HG03060 (cell line): Measurements from ENCODE around the gene COL11A1.
"Not testable (repeated sequence)": the region's sequence is repeated elsewhere in the genome, so short reads cannot be mapped to it uniquely, and the experiment has no call there.

Experiments
- ATAC-seq: cut with Tn5 transposase; IDR thresholded peaks from one replicate; pipeline ENCODE4 v1.9.1; 2021; ENCODE audit warnings: low read depth, moderate number of reproducible peaks; ENCODE audit not compliant: unreplicated experiment

COL11A1 gene

DNA sequence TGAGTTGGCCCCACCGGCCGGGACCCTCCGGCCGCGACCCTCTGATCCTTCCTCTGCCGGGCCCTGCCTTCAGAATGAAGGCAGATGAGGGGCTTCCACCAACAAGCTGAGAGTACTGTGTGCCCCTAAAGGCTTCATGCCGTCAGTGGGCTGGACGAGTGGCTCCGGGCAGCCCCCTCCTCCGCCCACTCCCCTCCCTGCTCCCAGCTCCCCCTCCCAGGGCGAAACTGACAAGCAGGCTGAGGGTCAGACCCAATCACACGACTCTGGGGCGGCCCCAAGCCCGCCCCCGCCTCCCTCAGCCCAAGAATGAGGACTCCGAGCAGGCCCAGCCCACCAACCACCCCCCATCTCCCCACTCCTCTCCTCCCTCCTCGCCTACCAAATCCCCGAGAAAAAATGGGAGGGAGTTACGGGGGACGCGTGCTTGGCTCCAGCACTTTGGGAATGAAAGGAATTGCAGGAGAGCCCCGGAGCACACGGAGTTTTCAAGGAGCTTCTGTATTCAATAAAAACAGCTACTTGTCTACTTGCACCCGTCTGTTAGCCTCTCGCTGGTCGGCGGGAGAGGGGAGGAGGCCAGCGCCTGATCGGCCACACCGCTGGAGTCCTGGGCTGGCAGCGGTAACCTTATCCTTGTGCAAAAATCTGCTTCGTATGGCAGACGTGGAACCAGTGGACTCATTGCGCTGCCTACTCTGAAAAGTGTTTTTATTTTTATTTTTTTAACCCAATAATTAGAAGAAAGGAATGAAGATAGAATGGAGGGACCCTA is at the start of gene COL11A1:
TSS of gene COL11A1 (minus strand) at position 147 of the 775 bp plus-strand sequence. CDS start 344 bp downstream, outside the sequence.
- no peak for ATAC-seq

DNA sequence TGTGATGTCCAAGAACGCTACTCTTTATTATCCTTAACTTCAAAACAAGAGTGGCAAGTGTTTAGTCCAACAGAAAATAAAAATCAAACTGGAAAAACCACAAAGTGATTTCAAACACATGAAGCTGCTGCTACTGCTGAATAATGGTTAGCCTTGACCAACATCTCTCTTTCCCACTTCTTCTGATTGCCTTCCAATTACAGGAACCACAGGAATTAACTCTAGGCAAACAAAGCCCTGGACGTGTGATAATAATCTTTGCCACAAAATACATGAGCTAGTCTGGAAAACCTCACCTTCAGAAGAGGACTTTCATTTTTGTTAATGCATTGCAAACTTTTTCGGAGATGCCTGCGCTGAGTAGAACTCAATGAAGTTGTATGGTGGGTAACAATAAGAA is 48.6 kb upstream of the COL11A1 start:
- no peak for ATAC-seq

DNA sequence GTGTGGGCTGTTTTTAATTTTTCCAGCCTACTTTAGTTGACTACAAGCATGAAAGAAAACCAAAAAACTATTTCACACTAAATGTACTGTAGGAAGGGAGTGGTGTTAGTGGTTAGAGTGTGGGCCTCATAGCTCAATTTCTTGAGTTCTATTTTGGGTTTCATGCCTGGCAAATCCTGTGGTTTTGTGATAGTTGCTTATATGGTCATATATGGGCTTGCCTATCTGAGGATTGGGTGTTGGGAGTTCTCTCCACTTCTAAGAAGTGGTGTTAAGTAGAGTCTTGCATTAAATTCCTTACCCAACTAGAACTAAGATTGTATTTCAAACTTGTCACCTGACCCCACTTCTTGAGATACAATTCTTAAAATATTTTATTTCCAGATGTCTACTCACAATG is 37.8 kb upstream of the COL11A1 start:
- no peak for ATAC-seq

DNA sequence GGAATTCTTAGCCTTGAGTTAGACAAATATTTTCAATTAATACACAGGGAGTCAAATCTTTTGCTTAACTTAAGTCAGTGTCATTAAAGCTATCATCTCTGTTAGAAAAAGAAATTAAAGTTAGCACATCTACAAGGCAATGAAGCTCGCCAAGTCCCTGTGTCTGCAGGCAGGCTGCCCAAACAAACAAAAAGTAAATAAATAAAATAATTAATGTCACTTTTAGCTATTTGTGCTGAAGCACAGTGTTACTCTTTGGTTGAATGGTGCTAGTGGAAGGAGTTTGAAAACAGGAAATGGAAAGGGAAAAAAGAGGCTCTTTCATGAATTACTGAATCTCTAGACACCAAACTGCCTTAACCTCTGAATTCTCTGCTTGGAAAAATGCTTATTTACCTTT is 37.1 kb upstream of the COL11A1 start:
- no peak for ATAC-seq

DNA sequence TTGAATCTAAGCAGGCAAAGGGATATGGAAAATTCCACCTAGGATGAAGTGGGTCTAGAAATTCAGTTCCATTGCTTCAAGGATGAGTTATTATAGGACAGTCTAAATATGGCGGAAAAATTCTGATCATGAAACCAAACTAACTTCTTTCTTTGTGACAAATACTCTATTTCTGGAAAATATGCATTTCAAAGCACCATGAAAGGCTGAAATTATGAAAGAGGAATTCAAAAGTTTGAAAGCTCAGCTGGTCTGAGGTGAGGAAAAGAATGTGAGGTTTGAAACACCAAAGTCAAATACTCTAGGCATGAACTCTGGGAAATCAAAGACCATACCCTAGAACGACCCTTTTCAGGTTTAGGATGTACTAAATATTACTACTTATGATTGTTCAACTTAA is 36.4 kb upstream of the COL11A1 start:
- ATAC-seq = no peak

DNA sequence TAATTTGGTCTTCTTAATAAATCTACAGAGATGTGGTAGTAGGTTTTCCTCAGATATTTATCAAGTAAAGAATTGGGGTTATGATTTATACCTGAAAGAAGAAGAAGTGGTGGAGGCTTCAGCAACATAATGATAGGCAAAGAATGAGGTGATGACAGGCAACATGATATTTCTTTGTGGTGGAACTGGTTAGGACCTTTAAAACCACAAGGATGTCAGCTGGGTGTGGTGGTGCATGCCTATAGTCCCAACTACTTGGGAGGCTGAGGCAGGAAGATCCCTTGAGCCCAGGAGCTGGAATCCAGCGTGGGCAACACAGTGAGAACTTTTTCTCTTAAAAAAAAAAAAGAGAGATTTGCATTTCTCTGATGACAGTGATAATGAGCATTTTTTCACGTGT is 34.1 kb upstream of the COL11A1 start:
- no peak for ATAC-seq

DNA sequence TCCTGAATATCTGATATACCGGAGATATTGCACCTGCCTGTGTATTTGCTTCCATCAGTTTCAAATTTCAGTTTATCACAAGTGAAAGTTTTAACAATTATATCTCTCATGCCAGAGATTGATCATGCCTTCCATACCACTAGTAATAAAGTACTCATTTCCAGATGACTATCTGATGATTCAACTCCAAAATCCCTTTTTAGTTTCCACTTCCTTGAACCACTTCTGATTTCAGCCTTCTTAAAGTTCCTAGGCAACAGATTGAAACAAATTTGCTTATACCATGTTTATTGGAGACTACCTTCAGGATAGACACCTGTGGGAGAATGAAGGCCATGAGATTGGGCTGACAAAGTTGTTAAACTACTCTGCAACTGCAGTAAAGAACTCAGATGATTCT is 21.5 kb upstream of the COL11A1 start:
- ATAC-seq = no peak

DNA sequence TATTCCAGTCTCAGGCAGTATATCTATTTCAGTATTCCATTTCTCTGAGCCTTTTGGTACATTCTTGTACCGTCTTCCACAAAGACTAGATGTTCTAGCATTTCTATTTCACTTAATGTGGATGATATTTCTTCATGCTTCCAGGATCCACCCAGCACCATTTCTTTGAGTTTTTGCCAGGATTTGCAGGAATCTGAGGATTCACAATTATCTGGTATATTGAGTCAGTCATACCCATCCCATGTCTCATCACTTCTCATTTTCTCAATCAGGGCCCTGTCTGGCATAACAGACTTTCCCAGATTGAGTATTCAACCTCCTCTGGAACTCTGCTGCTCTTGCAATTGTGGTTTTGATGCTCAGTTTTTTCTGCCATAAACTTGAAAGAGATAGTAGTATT is 20.9 kb upstream of the COL11A1 start:
- no peak for ATAC-seq

DNA sequence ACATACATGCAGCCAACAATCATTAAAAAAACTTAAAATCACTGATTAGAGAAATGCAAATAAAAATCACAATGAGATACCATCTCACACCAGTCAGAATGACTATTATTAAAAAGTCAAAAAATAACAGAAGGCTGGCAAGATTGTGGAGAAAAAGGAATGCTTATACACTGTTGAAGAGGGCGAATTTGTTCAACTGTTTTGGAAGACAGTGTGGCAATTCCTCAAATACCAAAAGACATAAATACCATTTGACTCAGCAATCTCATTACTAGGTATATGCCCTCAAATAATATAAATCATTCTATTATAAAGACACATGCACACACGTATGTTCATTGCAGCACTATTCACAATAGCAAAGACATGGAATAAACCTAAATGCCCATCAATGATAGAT is 19.9 kb upstream of the COL11A1 start:
- not testable (repeated sequence) for ATAC-seq

DNA sequence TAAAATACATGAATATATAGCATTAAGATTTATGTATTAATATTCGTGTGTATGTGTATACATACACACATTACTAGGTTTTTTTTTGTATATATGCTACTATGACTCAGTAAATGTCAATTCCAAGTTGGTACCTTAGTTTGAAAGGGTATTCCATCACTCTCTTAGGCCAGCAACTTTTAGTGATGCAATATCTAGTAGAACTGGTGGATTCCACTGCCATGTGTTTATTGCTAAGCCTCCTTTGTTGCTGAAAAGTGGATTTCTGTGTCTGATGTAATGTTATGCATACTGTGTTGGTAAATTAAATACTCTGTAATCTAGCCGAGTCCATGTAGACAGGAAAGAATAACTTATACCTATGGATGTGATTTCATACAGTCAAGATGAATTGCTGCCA is 16.9 kb upstream of the COL11A1 start:
- no peak for ATAC-seq

DNA sequence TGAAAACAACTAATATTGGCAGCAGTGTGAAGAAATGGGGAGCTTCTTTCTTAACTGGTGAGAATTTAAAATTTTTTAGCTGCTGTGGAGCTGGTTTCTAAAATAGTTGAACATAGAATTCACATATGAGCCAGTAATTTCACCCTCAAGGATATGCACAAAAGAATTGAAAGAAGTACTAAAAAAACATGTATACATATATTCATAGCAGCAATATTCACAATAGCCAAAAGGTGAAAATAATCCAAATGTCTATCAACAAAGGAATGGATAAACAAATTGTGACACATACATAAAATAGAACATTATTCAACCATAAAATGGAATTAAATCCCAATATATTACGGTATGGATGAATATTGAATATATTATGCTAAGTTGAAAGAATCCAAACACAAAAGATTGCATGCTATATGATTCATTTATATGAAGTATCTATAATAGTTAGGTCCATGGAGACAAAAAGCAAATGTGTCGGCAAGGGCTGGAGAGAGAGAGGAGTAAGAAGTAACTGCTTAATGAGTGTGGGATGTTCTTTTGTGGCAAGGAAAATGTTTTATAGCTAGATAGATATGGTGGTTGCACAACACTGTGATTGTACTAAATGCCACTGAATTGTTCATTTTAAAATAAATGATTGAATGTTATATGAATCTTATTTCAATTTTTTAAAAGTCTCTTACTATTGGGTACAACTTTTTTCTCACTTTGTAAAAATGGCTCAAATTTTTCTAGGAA is 14.8 kb upstream of the COL11A1 start:
- no peak for ATAC-seq

DNA sequence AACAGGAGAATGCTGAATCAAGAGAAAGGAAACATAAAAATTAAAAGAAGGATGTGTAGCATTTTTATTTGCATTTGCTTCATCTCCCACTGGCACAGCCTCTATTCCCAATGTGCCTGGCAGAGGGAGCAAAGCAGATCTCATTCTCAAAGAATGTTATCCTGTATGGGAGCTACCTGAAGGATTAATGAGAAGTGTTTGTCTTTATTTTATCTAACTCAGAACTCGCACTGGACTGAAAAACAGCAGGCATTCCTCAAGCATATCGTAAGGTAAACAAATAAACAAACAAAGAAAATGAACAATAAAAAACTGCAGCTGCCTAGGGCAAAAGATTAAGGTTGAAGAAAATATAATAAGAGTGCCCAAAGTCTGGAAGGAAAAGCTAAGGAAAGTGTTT is 12.7 kb upstream of the COL11A1 start:
- ATAC-seq = no peak

DNA sequence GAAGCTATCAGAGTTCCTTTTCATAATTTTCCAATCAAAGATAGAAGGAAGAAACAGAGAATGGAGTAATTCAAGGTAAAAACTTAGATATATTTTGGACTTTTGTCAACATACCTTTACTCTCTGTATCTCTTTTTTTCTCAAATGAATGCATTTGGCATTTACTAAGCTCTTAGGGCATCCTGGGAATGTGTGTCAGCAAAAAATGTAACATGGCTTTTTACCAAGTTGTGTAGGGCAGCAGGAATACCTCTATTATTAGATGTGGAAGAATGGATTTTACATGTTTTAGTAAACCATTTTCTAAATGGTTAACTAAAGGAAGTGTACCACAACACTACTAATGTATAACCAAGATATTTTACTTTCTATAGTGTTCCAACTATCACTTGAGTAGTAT is 4.2 kb upstream of the COL11A1 start:
- ATAC-seq = no peak

DNA sequence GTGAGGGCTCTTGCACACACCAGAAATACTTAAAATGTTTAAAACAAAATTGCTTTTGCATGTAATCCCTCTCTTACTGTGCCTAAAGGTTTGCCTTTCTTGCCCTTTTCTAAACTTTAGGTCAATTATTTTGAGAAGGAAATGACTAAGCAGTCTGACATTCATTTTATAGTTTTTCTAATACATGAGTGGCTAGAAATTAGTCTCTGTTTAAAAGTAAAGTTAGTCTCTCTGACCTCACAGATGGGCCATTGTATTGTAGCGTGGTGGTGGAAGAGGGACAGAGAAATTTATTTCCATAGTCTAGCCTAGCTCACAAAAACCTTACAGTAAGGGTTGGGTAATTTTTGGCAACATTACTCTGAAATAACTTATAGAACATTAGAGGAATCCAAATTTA is 3.6 kb upstream of the COL11A1 start:
- ATAC-seq = no peak

DNA sequence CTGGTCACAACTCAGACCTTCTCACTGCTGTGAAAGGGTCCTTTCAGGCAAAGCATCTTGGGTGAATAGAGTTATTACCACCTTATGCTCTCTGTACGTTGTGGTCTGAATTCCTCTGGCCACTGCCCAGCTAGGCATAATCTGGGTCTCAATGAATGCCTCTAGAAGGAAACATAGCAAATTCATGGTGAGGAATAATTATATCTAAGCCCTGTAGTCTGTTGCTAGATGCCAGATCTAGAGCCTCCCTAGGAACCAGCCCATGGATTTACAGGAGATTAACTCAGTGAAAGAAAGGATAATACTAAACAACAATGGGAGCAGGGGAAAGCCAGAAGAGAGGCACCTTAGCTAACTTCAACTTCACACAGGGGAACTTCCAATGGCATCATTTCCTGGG is 2.4 kb upstream of the COL11A1 start:
- ATAC-seq = no peak

DNA sequence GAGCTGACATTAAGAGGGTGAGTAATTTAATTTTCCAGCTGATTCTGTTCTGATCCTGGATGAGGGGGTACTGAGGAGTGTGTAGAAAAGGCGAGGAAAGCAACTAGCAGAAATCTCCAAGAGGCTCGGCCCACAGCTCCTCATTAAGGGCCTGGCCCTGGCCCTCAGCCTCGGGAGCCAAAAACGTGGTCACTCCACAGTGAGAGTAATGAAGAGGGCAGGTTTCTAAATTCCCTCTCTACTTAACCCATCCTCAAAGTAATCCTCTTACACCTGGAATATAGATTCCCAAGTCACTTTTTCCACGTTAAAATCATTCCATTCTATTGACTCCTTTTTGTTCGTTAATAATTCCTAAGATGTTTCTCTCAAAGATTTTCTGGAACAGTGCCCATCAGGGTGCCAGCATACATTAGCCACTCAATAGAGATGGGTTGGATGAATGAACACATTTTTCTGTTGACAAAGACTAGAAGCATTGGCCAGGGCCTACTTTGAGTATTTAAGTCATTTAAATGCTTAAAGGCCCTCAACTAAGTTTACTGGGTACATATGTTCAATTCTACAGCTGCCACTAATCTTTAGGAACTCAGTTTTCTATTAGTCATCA is 1.1 kb upstream of the COL11A1 start:
- no peak for ATAC-seq

DNA sequence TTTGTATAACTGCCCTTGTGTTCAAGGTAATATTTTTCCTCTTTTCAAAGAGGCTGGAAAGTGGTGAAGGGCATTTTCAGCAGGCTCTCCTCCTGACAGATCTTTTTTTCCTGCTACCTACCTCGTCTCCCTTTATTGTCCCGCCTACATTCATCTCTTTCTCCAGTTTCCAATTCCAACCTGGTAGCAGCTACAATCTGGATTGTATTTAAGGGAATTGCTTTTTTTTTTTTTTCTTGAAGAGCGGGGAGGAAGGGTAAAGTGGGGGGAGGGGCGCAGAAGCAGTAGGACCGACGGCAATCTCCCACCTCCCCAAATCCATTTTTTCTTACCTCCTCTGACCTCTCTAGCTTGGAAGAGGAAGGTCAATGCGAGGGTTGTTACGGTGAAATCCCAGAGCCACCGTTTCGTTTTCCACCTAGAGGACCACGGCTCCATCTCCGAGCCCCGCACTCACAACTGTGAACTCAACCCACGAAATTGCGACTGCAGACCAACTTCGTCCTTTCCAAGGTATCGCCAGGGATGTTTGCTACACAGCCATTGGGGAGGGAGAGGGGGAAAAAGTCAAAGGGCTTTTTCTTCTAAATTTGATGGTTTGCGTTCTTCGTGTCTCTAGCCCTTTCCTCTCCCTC is 464 bp downstream of the COL11A1 start:
- no peak for ATAC-seq

DNA sequence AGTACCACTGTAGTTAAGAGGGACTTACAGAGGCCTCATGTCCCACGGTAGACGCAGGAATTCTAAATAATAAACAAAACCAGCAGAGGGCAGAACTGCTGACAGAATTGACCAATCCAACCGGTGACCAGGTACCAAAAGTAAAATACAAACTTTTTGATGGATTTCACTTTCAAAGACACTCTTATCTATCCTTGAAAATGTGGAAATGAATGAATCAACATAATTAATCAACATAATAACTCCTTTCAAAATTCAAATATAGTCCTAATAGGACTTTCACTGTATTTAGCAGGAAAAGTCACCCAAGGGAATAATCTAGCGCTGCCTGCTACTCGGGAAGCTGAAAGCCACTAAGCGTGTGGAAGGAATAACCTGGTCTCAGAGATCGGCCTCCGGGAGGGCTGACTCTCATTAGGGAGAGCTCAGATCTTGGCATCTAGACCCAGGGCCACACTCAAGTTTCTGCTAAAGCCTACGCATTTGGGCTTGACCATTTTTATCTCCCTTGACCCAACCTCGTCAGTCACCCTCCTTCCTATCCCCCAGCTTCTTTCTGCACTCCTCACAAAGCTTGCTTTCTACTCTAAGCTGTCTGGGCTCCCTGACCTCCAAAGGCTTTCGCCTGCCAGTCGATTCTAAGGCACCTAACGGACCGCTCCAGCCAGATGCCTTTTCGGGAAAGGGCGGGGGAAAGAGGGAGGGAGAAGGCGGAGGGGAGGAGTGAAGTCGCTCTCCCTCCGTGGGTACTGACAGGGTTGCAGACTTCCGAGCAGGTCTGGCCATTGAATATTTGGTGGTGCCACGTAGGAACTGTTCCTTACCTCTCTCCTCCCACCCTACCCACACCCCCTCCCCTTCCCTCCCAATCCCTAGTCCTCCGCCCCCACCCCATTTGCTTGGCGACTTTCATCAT is 1.6 kb downstream of the COL11A1 start:
- ATAC-seq = no peak

DNA sequence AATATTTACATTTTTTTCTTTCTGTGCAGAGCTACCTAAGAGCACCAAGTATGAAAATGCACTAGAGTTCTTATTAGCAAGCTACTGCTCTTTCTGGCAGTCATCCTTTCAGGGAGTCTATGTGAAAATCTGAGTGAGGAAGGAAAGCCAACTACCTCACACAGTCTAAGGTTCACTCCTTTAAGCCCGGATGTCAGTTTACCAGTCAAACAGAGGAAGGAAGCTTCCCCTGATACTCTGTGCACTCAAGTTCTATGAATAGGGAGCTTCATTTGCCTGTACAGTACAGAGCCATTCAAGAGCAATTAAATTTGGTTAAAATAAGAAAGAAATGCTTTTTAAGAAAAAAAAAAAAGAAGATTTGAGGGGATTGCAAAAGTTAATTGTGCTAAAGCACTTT is 6.9 kb downstream of the COL11A1 start:
- ATAC-seq = no peak

DNA sequence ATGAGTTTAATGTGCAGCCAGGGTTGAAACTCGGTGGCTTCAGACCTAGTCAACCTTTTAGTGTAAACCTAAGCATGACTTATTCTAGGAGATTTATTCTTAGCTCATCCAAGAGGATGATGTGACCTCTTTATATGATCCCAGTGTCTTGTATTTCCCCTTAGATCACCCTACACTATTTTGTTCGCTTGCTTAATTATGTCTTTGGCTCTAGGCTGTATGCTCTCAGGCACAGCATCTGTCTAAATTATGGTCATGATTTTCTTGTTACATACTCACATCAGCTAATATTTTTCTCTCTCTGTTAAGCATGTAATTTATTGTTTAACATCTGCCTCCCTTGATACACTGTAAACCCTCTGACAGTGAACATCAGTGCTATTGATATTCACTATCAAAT is 19.1 kb downstream of the COL11A1 start:
- no peak for ATAC-seq
